Measurements from ENCODE around the gene LYPD4. TPM values are rescaled to one million over a fixed set of nuclear protein-coding genes. Genes with fewer than 3 reads are reported as not detected.

Gene LYPD4
- polyA plus RNA-seq, 1 experiment: not detected

- TF ChIP-seq, protein P1, sequence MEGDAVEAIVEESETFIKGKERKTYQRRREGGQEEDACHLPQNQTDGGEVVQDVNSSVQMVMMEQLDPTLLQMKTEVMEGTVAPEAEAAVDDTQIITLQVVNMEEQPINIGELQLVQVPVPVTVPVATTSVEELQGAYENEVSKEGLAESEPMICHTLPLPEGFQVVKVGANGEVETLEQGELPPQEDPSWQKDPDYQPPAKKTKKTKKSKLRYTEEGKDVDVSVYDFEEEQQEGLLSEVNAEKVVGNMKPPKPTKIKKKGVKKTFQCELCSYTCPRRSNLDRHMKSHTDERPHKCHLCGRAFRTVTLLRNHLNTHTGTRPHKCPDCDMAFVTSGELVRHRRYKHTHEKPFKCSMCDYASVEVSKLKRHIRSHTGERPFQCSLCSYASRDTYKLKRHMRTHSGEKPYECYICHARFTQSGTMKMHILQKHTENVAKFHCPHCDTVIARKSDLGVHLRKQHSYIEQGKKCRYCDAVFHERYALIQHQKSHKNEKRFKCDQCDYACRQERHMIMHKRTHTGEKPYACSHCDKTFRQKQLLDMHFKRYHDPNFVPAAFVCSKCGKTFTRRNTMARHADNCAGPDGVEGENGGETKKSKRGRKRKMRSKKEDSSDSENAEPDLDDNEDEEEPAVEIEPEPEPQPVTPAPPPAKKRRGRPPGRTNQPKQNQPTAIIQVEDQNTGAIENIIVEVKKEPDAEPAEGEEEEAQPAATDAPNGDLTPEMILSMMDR (IDR thresholded peaks at IDR 0.05; ENCODE audit: insufficient read depth, low read depth, low read length): no peak
- ChIA-PET POLR2A (no interaction called here), CTCF (interaction anchor here (0.9 to 2.6 kb wide), 4 partner anchors 8 to 84 kb away, joined by 3 to 7 read pairs (median 4); partner anchors contain the start of gene RPS19)
- Histone ChIP-seq H3K36me3 (ENCODE audit: control insufficient read depth, insufficient read depth, low read length) (peaks cover 51% of the 10 kb centered on the region), H3K27me3 (ENCODE audit: control insufficient read depth, insufficient read depth, low read length) (no peaks in the 10 kb centered on the region), H3K4me3 (ENCODE audit: low read depth, low read length) (no peak overlapping the region)
- DNase-seq (ENCODE audit: low read depth): no peak
These were observed 23.9 kb upstream of the LYPD4 start for GRCh38 chr19:41868120-41868988.

DNA sequence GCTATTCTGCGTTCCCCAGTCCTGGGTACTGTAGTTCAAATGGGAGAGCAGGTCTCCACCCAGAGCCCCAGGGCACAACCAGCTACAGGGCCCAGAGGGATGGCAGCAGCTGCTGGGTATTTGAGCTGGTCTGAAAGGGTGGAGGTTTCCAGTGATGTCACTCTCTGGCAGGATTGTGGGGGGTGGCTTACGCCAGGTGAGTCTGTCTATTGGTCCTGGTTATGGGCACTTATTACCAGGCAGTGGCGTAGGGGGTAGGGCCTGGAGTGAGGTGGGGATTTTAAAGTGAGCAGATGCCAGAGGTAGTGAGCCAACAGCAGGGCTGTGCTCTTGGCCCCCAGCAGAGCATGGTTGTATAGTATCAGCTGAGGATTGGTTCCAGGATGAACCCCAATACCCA lies 21.8 kb upstream of the LYPD4 start:
- DNase-seq (ENCODE audit: low read depth): no peak
- ChIA-PET POLR2A (no interaction called here), CTCF (interaction anchor here (1.1 to 1.5 kb wide), 2 partner anchors 61 to 91 kb away, joined by 3 read pairs; partner anchors contain the start of gene ERFL)
- Histone ChIP-seq H3K4me3 (ENCODE audit: low read depth, low read length) (no peak overlapping the region), H3K27me3 (ENCODE audit: control insufficient read depth, insufficient read depth, low read length) (no peaks in the 10 kb centered on the region), H3K36me3 (ENCODE audit: control insufficient read depth, insufficient read depth, low read length) (peaks cover 60% of the 10 kb centered on the region)
- TF ChIP-seq, protein P1 (IDR thresholded peaks at IDR 0.05; ENCODE audit: insufficient read depth, low read depth, low read length): no peak

DNA sequence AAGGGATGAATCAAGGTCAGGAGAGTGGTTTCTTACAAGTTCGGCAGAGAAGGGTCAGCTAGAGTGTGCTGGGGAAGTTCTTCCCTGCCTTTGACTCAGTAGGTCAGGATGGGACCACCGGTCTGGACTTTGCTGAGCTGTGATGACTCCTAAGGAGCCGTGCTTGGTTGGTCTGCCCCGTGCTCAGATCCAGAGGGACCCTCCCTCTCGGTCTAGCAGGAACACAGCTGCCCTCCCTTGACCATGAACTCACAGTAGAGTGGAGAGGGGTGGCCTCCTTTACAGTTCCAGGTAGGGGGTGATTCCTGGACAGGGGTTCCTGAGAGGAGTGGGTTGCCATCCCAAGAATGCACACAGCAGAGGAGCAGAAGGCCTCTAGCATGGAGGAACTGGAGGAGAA lies 19.9 kb upstream of the LYPD4 start:
- TF ChIP-seq, protein P1 (IDR thresholded peaks at IDR 0.05; ENCODE audit: insufficient read depth, low read depth, low read length): no peak
- ChIA-PET CTCF (interaction anchor here (0.9 to 1.8 kb wide), 2 partner anchors 8 to 87 kb away, joined by 4 to 5 read pairs; no protein-coding TSS in a partner anchor), POLR2A (no interaction called here)
- Histone ChIP-seq H3K4me3 (ENCODE audit: low read depth, low read length) (no peak overlapping the region), H3K36me3 (ENCODE audit: control insufficient read depth, insufficient read depth, low read length) (peaks cover 55% of the 10 kb centered on the region), H3K27me3 (ENCODE audit: control insufficient read depth, insufficient read depth, low read length) (no peaks in the 10 kb centered on the region)
- DNase-seq (ENCODE audit: low read depth): no peak

DNA sequence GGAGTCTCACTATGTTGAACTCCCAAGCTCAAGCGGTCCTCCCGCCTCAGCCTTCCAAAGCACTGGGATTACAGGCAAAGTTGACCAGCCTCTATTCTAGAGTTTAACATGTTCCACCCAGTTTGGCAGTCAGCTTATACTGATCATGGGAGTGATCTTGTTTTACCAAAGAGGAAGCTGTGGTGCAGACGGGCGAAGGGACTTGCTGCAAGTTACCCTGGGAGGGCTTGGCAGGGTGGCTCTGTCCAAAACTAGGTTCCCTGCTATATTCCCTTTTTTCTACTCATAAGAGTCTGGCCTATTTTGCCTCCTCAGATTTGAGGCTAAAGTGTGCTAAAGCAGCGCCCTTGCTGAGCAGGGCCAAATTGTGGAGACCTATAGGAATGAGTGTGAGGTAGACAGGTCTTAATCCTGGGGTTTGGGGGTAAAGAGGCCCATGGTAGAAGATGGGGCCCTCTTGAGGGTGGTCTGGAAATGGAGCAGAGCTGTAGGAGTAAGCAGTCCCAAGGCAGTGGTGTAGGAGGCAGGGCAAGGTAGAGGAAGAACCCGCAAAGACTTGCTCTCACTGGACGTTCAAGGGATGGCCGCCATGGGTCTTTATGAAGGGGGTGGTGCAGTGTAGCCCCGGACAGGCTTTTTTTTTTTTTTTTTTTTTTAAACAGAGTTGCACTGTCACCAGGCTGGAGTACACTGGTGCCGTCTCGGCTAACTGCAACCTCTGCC lies 18.9 kb upstream of the LYPD4 start:
- H3K36me3 ChIP-seq (ENCODE audit: control insufficient read depth, insufficient read depth, low read length): peaks cover 48% of the 10 kb centered on the region
- no peak overlapping the region for H3K4me3 ChIP-seq (ENCODE audit: low read depth, low read length)
- TF ChIP-seq, protein P1 (IDR thresholded peaks at IDR 0.05; ENCODE audit: insufficient read depth, low read depth, low read length): no peak
- ChIA-PET POLR2A (no interaction called here), CTCF (interaction anchor here (0.9 to 1.8 kb wide), 2 partner anchors 10 to 88 kb away, joined by 5 to 6 read pairs; no protein-coding TSS in a partner anchor)
- no peak for DNase-seq (ENCODE audit: low read depth)
- H3K27me3 ChIP-seq (ENCODE audit: control insufficient read depth, insufficient read depth, low read length): no peaks in the 10 kb centered on the region

GRCh38 chr19:41862445-41862986 lies 18.0 kb upstream of the LYPD4 start:
- H3K4me3 ChIP-seq (ENCODE audit: low read depth, low read length): no peak overlapping the region
- TF ChIP-seq, protein P1 (IDR thresholded peaks at IDR 0.05; ENCODE audit: insufficient read depth, low read depth, low read length): no peak
- no peak for DNase-seq (ENCODE audit: low read depth)
- ChIA-PET POLR2A (no interaction called here), CTCF (interaction anchor here (0.9 to 1.8 kb wide), 2 partner anchors 11 to 89 kb away, joined by 5 to 6 read pairs; no protein-coding TSS in a partner anchor)
- H3K36me3 ChIP-seq (ENCODE audit: control insufficient read depth, insufficient read depth, low read length): peaks cover 43% of the 10 kb centered on the region
- no peaks in the 10 kb centered on the region for H3K27me3 ChIP-seq (ENCODE audit: control insufficient read depth, insufficient read depth, low read length)
